Kidney capillary endothelial cell (primary cell): ENCODE data around the gene CRIM1.
A peak's percentile ranks its signal among the peaks of the same experiment; 100 is the strongest.

Source experiments
- DNase-seq: peaks from one replicate; pipeline ENCODE4 v3.0.0-alpha.2; 2018; ENCODE audit warnings: low spot score

Gene CRIM1

DNA sequence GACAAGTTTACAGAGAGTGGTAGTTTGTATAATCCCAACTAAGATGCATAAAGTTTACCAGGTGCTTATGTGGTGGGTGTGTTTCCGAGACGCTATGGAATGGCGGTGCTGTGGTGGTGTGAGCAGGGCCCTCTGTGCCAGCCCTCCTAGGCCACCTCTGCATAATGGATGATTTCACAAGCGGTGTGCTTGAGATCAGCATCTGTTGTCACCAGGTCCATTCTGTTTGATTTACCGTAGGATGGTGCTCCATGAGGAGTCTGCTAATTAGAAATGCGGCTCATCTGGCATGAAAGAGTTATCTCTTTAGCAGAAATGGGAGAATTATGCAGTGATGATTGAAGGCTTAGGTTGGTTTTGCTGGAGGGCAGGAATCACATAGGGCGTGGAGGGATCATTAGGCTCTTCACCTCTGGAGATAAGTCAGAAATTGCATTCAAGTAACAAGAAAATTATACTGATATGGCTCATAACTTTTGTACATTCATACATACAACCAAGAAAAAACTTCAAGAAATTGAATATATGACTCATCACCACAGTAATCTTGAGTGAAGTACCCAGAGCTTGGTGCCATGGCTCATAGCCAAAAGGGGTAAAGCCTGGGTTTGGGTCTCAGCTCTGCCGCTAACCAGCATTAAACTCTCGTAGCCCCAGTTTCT is 41.4 kb downstream of the CRIM1 start:
- no peak for DNase-seq

DNA sequence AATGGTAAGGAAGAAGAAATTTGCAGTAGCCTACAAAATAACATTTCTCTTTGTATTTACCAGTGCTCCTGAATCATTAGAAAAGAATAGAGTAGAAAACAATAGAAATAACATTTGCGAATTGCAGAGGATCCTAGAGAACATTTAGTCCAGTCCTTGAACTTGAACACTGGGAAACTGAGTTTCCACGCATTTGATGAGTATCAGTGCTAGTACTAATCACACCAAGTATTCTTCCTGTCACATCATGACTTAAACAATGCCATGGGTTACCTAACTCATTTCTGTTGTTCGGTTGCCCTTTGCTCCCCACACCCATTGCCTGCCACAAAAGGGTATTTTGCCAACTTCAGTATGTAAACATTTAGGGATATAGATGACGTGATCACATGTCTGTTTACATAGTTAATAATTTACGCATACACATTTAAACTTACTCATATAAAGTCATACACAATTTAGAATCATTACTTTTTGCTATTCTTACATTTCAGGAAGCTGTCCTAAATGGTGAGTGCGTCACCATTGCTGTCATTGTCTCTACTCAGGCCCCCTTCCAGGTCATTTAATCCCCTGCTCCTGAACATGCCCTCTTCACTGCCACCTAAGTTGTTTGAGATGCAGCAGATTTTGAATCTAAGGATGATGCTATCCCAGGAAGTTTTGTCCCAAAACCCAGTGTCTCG is 42.3 kb downstream of the CRIM1 start:
- DNase-seq: no peak

DNA sequence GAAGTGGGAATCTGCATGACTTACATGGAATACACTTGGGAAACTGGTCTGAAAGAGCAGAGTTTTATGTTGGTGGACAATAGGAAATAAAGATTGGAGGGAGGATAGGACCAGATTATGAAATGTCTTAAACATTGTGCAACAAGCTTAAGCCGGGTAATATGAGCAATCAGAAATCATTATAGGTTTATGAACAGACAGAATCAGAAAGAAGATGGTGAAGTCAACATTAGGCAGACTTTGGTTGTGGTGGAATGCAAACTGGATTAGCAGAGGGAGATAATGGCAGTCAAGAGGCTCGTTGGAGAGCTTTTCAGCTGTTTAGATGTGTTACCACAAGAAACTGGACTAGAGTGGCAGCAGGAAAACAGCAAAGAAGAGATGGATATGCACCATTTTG is 43.5 kb downstream of the CRIM1 start:
- no peak for DNase-seq

DNA sequence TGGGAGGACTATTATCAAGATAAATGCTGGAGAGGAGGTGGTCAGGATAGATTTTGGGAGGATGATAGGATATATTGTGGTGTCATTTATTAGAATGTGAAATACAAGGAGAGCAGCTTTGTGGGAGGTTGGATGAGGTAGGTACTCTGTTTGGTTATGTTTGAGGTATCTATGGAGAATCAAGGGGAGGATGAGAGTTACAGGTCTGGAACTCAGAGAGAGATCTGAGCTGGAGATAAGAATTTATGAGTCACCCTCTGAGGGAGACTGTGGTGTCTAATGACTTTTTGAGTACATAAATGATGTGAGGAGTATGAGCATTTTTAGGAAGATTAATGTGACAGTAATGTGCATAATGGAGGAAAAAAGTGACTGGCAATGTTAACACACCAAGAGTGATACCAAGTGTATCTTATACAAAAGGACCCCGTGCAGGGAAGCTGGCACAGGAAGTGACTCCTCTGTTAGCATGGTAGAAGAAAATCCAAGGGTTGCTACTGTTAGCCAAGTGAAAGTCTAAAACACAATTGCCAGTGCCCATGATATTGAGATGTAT is 48.2 kb downstream of the CRIM1 start:
- peak; percentile 77 for DNase-seq

DNA sequence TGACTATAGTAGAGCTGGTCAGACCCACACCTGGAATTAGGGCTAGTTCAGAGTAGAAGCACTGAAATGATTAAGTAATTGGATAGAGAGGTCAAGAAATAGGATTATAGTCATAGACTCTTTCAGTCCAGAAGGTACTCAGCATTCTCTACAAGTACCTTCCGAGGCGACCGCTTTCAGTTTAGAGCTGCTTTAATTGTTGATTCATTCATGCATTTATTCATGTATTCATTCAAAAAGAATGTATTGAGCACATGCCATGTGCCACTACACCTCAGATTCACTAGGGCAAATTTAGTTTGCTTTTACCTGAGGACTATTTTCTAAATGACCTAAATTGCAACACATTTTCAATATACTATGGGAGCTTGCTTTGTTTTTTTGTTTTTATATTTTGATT is 48.7 kb downstream of the CRIM1 start:
- DNase-seq: no peak

DNA sequence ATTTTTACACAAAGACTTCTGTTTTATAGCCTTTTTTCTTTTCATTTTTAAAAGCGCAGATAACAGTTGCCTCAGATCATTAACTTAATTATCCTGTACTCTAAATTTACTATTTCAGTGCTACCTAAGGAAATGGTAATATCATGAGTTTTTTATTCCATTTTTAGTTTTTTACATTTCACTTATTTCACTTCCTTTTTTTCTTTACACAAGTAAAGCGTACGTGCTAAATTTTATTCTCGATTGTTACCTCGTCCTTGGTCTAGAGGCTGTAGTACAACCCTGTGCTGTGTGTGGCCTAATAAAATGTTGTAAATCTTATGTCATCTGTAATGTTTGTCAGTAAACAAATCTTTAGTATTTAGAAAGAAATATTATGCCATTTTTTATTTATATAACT is 49.2 kb downstream of the CRIM1 start:
- DNase-seq: no peak

DNA sequence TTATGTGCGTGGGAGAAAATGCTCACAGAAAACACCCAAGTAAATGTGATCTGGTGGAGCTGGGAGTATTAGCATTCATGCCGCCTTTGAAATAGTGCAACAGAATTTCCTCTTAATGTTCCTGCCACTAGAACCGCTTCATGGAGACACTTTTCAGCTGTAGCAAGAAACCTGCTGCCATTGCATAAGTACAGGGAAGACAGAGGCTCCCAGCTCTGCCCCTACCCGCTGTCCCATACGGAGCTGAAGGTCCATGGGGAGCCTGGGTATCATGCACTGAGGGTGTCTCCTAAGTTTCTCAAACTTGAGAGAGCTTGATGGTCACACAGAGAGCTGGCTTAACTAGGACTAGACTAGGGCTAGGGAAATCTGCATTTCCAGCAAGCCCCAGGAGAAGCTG is 49.6 kb downstream of the CRIM1 start:
- no peak for DNase-seq

DNA sequence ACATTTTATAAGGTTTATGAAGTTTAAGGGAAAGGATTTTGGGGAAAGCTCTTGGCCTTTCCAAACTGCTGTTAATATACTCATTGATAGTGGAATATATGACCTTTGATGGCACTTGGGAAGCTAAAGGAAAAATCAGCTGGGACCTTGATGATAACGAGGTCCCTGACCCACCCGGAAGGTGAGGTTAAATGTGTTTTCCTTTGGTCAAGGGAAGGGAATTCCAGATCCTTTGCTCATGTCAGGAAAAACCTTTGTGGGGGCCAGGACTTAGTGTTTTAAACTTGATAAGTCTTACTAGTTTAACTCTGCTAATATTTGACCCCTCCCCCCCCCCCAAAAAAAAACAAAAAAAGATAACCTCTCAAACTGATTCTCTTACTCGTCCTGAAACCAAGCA is 50.7 kb downstream of the CRIM1 start:
- no peak for DNase-seq

DNA sequence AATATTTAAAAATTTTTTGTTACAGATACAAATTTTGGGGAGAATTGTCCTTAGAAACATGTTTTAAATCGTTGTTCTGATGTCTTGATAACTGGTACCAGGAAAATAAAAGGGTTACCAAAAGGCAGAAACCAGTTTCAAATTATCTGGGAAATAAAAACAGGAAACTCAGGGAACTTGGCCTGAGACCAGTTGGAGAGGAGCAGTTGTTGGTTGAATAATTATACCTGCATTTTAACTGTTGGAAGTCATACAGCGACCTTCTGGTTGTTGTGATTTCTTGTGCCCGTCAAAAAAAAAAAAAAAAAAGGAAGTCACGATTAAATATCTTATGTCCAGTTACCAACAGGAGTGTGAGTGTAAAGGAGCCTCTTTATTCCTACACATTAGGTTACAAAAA is 51.8 kb downstream of the CRIM1 start:
- DNase-seq: no peak

DNA sequence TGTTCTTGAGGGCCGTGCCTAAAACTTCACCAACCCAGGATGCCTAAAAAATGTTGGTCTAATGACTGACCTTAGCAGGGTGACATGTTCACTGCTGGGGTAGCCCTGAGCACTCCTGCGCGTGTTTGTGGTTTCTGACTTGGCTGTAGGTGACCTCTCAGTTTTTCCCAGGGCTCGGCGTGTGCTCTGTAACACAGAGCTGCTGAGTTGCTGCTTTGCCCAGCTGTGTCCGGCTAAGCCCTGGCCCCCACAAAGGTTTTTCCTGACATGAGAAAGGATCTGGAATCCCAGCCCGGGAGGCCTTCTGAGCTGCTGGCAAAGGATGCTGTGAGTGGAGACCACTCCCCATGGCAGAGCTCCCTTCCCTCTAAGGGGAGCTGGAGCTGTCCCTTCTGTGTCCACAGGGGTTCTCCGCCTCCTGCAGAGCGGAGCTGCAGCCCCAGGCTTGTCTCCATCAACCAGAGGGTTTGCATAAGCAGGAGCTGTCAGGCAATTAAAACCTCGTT is 52.7 kb downstream of the CRIM1 start:
- DNase-seq: no peak

DNA sequence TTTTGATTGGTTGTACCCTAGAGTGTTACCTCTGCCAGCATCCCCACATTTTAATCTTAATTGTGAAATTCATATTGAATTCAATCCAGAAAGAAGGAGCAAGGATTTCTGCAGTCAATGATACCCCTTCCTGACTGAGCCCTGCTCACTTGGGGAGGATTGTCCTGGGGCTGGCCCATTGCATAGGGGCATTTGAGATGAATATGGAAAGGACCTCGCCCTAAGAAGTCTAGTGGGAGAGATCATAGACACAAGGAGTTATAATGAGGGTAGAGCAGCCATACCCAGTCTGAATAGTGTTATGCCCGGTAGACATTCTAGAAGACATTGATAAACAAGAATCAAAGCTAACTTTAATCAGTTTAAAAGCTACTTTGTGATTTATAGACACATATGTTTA is 53.8 kb downstream of the CRIM1 start:
- no peak for DNase-seq

DNA sequence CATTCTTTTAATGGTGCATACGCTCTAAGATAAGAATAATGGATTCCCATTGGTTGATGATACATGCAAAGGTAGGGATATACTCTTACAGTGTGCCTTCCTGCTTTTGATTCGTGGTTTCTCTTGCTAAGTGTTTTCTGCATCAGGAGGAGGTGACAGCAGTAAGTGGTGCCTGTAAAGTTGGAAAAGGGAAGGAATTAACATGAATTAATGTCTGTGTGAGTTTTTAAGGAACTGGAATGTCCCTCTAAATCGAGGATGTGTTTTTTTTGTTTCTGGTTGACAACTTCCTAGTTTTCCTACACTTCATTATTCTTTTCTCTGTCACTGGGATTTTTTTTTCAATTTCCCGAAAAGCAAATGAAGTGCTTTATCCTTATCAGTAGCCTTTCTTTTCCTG is 54.4 kb downstream of the CRIM1 start:
- no peak for DNase-seq

DNA sequence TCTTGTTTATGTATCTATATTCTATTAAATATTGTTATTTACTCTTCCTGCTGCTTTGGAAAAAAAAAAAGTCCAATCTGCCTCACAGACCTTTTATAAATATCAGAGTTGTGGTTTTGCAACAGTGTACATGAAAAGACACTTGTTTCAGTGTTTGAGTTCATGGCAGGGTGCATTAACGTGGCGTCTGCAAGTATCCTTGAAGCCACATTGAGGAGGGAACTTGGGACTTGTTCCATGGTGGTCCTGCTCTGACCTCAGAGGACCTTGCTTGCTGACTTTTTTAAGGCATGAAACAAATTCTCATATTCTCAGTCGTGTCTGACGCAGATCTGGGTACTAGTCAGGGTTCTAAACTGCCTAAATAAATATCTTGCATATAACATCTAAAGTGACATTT is 55.1 kb downstream of the CRIM1 start:
- no peak for DNase-seq

DNA sequence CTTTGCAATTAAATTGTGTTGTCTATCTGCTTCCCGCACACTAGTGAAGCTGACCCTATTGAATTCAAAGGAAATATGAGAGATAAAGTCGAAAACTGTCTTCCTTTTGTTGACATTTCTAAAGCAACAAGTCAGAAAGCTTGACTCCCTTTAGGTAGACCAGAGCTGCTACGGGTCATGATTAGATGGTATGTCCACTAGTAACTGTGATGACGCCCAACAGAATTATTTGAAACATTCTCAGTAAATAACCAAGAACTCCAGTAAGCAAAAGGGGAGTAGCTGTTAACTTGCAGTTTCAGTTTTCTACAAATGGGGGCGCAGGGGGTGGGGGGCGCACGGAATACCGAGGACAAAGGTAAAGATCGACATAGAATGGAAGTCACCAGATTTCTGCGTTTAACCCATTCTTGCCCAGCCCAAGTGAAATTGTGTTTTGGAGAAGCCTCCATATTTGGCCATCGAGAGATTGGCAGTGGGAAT is 56.4 kb downstream of the CRIM1 start:
- DNase-seq: no peak

DNA sequence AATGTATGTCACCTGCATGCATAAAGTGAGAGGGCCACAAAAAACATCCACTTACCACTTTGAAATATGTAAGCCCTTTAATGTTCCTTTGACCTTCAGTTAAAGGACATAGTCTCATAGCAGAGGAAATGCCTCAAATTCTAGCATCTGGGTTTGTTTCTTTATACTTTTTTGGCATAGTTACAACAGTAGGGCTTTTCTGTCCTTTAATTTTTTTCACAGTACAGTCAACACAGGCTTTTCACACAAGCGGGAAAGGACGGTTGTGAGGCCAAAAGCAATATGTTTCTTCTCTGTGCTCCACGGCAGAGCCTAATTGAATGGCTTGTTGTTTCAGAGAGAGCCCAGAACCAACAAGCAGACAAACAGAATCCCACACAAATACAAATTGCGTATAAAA is 57.6 kb downstream of the CRIM1 start:
- peak; percentile 55 for DNase-seq

DNA sequence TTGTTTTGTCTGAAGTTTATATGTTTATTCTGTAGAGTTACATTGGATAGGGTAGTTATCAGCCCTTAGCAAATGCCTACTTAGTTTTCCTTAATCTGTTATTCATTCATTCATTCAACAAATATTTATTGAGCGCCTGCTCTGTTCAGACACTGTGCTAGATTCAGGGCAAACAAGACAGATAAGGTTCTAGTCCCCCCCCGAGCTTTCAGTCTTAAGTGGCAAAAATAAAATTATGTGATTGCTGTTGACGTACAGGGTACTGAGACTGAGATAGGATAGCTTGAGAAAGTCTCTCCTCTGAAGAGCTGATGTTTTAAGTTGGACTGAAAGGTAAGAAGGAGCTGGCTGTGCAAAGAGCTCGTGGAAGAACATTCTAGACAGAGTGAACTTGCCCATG is 58.7 kb downstream of the CRIM1 start:
- DNase-seq: no peak

DNA sequence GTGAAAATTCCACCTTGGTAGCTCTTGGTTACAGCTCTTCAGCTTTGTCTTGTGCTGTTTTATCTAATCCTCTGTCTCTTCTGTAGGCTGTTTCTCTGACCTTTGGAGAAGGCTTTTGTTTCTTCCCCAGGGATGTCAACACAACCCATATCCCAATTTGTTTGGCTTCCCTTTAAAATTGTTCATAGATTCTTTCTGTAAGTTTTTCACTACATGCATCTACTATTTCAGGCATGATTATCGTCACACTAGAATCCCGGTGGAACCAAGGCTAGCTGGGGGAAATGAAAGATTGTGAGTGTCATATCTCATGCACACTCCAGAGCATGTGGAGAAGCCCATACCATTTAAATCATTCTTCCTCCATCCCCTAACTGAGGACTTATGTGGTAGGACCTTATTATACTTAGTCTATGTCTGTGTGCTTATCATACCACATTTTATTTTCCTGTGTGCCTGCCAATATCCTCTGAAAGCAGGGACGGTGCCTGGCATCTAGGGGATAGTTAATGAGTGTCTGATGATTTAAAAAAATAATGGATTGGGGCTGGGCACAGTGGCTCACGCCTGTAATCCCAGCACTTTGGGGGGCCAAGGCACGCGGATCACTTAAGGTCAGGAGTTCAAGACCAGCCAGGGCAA is 59.9 kb downstream of the CRIM1 start:
- no peak for DNase-seq

DNA sequence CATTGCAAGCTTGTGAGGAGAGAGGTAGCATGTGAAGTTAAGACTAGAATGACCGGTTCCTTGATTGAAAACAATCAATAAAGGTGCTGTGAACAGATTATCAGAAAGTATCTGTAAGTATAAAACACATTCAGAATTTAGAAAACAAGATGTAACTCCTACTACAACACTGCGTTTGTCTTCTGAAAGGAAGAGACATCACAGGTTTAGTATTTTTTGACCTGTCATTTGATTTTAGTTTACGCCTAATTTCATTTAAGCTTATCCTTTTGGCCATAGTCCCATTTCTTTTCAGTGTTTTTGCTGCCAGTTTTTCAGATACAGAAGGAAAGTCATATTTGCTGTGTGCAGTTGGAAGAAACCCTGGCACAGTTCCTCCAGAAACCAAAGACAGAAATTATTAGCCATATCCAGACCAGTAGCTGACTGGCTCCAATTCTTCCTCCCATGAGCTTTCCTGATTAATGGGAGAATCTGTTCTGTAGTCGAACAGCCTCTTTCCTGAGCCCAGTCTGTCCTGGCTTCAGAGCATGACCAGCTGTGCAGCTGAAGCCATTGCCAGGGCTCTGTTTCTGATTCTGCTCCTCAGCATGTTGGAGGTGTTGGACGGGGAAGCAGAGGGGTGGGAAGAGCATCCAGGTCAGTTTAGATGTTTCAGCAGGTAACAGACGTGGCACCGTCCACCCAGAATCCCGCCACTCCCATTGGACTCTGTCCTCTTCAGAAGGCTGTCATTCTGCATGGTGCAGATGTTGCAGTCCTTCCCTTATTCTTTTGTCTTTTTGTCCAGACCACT is 61.0 kb downstream of the CRIM1 start:
- no peak for DNase-seq

DNA sequence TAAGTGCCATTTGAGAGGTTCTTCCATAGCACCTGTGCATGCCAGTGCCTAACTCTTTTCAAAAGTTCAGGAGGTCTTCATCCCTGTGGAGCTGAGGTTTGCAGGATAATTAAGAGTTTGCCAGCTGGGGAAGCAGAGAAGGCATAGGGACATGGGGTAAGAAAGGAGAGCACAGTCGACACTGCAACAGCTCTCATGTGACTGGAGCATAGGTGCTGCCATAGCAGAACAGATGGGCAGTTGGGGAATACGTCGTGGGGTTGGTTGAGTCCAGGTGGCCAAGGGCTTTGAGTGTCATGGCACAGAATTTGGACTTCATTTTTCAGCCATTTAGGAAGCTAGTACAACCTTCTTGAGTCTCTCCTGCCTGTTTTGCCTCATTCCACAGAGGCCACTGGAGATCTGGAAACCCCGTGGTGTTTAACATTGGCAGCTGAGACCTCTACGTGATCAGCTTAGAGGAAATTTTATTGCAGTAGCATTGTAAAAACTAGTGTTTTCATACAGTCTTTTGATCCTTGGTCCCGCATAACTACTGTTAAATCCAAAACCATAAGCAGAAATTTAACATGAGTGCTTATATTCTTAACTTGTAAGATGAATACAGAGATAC is 65.1 kb downstream of the CRIM1 start:
- DNase-seq: no peak

DNA sequence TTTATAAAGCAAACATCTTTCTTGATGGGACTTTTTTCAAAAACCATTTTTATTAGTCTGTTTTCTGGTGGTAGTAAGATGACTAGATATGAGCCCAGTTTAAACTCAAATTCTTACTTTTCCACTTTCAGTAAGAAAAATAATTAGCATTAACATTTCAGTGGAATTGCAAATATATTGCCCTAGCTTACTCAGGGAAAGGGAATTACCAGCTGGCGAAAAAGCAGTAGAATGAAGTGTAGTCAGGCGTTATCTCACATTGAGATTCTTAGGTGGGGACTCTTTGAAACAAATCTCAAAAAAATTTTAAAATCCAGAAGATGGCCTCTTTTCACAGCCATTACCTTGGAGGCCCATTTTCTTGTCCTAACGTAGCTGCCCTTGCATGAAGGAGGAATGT is 65.8 kb downstream of the CRIM1 start:
- DNase-seq: no peak

DNA sequence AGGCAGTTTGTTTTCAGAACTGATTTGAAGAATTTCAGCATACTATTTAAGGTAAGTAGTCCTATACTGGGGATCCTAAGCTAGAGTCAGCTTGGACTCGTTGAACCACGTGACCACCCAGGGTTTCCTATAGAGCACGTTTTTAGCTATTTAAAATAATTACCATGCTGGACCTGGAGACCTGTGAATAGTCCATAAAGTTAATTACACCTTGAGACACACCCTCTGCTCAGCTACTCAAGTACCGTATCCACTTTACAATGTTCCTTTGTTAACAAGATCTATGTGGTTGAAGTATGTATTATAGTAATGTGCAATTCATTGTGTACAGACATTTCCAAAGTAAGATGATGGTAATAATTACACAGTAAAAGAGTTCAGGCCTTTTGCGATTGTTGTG is 67.6 kb downstream of the CRIM1 start:
- no peak for DNase-seq

DNA sequence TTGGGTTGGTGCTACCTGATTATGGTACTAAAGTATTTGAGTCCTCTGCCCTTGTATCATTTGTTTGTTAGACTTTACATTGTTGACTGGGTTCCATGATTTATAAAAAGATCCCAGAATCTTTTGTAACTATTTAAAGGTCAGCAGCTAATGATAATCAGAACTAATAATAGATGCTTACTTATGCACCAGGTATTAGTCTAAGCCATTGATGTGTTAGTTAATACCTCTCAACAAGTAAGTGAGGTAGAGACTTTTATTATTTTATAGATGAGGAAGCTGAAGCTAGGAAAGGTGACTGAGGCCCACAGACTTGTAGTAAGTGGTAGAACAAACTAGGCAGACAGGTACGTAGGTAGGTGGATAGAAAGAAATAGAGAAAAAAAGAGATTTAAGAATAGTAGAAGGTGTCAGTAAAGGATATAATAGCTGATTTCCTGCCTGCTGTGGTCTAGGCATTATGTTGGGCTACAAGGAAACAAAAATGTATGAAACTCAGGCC is 68.1 kb downstream of the CRIM1 start:
- DNase-seq: no peak
